GM21723 (cell line): ENCODE results near the gene EDIL3.

ENCODE experiments used
- ATAC-seq: cut with Tn5 transposase; IDR thresholded peaks from one replicate; pipeline ENCODE4 v1.9.1; 2021; ENCODE audit warnings: mild to moderate bottlenecking, moderate library complexity; ENCODE audit not compliant: unreplicated experiment

The EDIL3 gene

GRCh38 chr5:84384604-84385575, at the start of gene EDIL3:
EDIL3 (minus strand) TSS chr5:84384880; CDS start chr5:84384374, 506 bp downstream.
- ATAC-seq: no peak

GRCh38 chr5:84433461-84433860, 48.8 kb upstream of the EDIL3 start:
- ATAC-seq: no peak

- ATAC-seq: no peak
These were observed 46.4 kb upstream of the EDIL3 start for GRCh38 chr5:84430863-84431663.

GRCh38 chr5:84430079-84430478, 45.4 kb upstream of the EDIL3 start:
- no peak for ATAC-seq

- ATAC-seq: no peak
These were observed 40.7 kb upstream of the EDIL3 start for GRCh38 chr5:84425365-84425881.

GRCh38 chr5:84419742-84420141, 35.1 kb upstream of the EDIL3 start:
- no peak for ATAC-seq

- ATAC-seq: no peak
These were observed 27.3 kb upstream of the EDIL3 start for GRCh38 chr5:84411832-84412605.

GRCh38 chr5:84406111-84406510, 21.4 kb upstream of the EDIL3 start:
- ATAC-seq: no peak

GRCh38 chr5:84403773-84404172, 19.1 kb upstream of the EDIL3 start:
- no peak for ATAC-seq

GRCh38 chr5:84397385-84397784, 12.7 kb upstream of the EDIL3 start:
- no peak for ATAC-seq

GRCh38 chr5:84393969-84394368, 9.3 kb upstream of the EDIL3 start:
- ATAC-seq: no peak

GRCh38 chr5:84392836-84393235, 8.2 kb upstream of the EDIL3 start:
- no peak for ATAC-seq

GRCh38 chr5:84385705-84386104, 1.0 kb upstream of the EDIL3 start:
- ATAC-seq: no peak

- no peak for ATAC-seq
These were observed 670 bp downstream of the EDIL3 start for GRCh38 chr5:84383816-84384603.

- no peak for ATAC-seq
These were observed 1.3 kb downstream of the EDIL3 start for GRCh38 chr5:84383296-84383815.

GRCh38 chr5:84382363-84383295, 2.1 kb downstream of the EDIL3 start:
- ATAC-seq: peak; percentile 45

- ATAC-seq: peak; percentile 7
These were observed 2.9 kb downstream of the EDIL3 start for GRCh38 chr5:84381502-84382362.

- ATAC-seq: no peak
These were observed 4.9 kb downstream of the EDIL3 start for GRCh38 chr5:84379749-84380148.
